Immature natural killer cell (primary cell): ENCODE results near the gene LARP1. TPM values are rescaled to one million over a fixed set of nuclear protein-coding genes. Genes with fewer than 3 reads are reported as not detected.
"Not testable (repeated sequence)": the region's sequence is repeated elsewhere in the genome, so short reads cannot be mapped to it uniquely, and the experiment has no call there.

ENCODE experiments used
- DNase-seq, 3 donors: peaks; one replicate each; pipeline ENCODE4 v3.0.0; 2022; ENCODE audit warnings: mixed read lengths in 1 of 3
- H3K27ac Mint-ChIP-seq, 6 donors: one replicate each; pipeline ENCODE4 v1.8.0; 2020; ENCODE audit warnings: mixed read lengths in 6 of 6, mild to moderate bottlenecking in 5 of 6, inconsistent platforms in 4 of 6, moderate library complexity in 3 of 6
- H3K27me3 Mint-ChIP-seq, 3 donors: one replicate each; pipeline ENCODE4 v1.8.0; 2020 to 2021; ENCODE audit warnings: low read depth in 3 of 3, mild to moderate bottlenecking in 3 of 3, mixed read lengths in 3 of 3, moderate library complexity in 3 of 3, inconsistent platforms in 1 of 3
- H3K36me3 Mint-ChIP-seq, 3 donors: one replicate each; pipeline ENCODE4 v1.8.0; 2020; ENCODE audit warnings: mixed read lengths in 3 of 3, inconsistent platforms in 2 of 3, mild to moderate bottlenecking in 2 of 3
- H3K4me1 Mint-ChIP-seq, 2 donors: one replicate each; pipeline ENCODE4 v1.8.0; 2020; ENCODE audit warnings: inconsistent platforms in 2 of 2, mild to moderate bottlenecking in 2 of 2, mixed read lengths in 2 of 2, moderate library complexity in 1 of 2
- H3K4me3 Mint-ChIP-seq, 5 donors: one replicate each; pipeline ENCODE4 v1.8.0; 2020; ENCODE audit warnings: mild to moderate bottlenecking in 5 of 5, mixed read lengths in 5 of 5, inconsistent platforms in 3 of 5, moderate library complexity in 3 of 5
- H3K9me3 Mint-ChIP-seq, 6 donors: one replicate each; pipeline ENCODE4 v1.8.0; 2020; ENCODE audit warnings: mild to moderate bottlenecking in 6 of 6, mixed read lengths in 6 of 6, inconsistent platforms in 4 of 6, moderate library complexity in 3 of 6
- polyA plus RNA-seq, 3 donors: library from polyadenylated mRNA; unstranded; fragments of 300-500 nt; fragmentation: Illumina TruSeq; gene quantifications; one replicate each; pipeline ENCODE4 v1.2.3, GENCODE V29; 2021

The LARP1 gene
- polyA plus RNA-seq, 3 donors from 2014 or later, result 3.9 to 18.2 (median 5.0) TPM

- Mint-ChIP-seq H3K36me3 (no peaks in the 10 kb centered on the region), H3K27ac (no peak overlapping the region), H3K27me3 (peaks cover 0 to 4% (median 0%) of the 10 kb centered on the region in 3 donors), H3K9me3 (no peaks in the 10 kb centered on the region), H3K4me1 (no peaks in the 10 kb centered on the region), H3K4me3 (no peak overlapping the region)
- DNase-seq, result no peak
Observed at GRCh38 chr5:154723740-154724505, 31.3 kb upstream of the LARP1 start.

GRCh38 chr5:154727361-154727760, 27.8 kb upstream of the LARP1 start:
- Mint-ChIP-seq H3K27me3 (peaks cover 0 to 4% (median 4%) of the 10 kb centered on the region in 3 donors), H3K27ac (no peak overlapping the region), H3K4me1 (no peaks in the 10 kb centered on the region), H3K9me3 (no peaks in the 10 kb centered on the region), H3K36me3 (no peaks in the 10 kb centered on the region), H3K4me3 (no peak overlapping the region)
- no peak for DNase-seq

GRCh38 chr5:154728939-154729588, 26.1 kb upstream of the LARP1 start:
- H3K9me3 Mint-ChIP-seq, result no peaks in the 10 kb centered on the region
- no peak overlapping the region for H3K4me3 Mint-ChIP-seq
- H3K27ac Mint-ChIP-seq, result no peak overlapping the region
- H3K36me3 Mint-ChIP-seq, result no peaks in the 10 kb centered on the region
- no peak for DNase-seq
- H3K27me3 Mint-ChIP-seq, result peaks cover 0 to 4% (median 1%) of the 10 kb centered on the region in 3 donors
- H3K4me1 Mint-ChIP-seq, result no peaks in the 10 kb centered on the region

GRCh38 chr5:154729613-154730012, 25.6 kb upstream of the LARP1 start:
- DNase-seq, result no peak
- H3K4me3 Mint-ChIP-seq, result no peak overlapping the region
- H3K27ac Mint-ChIP-seq, result no peak overlapping the region
- peaks cover 0 to 4% (median 1%) of the 10 kb centered on the region in 3 donors for H3K27me3 Mint-ChIP-seq
- H3K9me3 Mint-ChIP-seq, result no peaks in the 10 kb centered on the region
- H3K36me3 Mint-ChIP-seq, result no peaks in the 10 kb centered on the region
- no peaks in the 10 kb centered on the region for H3K4me1 Mint-ChIP-seq

GRCh38 chr5:154730761-154731160, 24.4 kb upstream of the LARP1 start:
- not testable (repeated sequence) for DNase-seq

GRCh38 chr5:154732212-154732611, 23.0 kb upstream of the LARP1 start:
- H3K27me3 Mint-ChIP-seq, result peaks cover 0 to 4% (median 1%) of the 10 kb centered on the region in 3 donors
- no peak for DNase-seq
- no peaks in the 10 kb centered on the region for H3K4me1 Mint-ChIP-seq
- H3K4me3 Mint-ChIP-seq, result no peak overlapping the region
- no peaks in the 10 kb centered on the region for H3K36me3 Mint-ChIP-seq
- no peak overlapping the region for H3K27ac Mint-ChIP-seq
- H3K9me3 Mint-ChIP-seq, result no peaks in the 10 kb centered on the region

More at GRCh38 chr5:154730761-154731160, 24.4 kb upstream of the LARP1 start:
- not testable (repeated sequence) for H3K4me1 Mint-ChIP-seq, H3K36me3 Mint-ChIP-seq, H3K4me3 Mint-ChIP-seq, H3K27me3 Mint-ChIP-seq, H3K27ac Mint-ChIP-seq, H3K9me3 Mint-ChIP-seq

GRCh38 chr5:154734370-154735248, 20.6 kb upstream of the LARP1 start:
- H3K27ac Mint-ChIP-seq, result no peak overlapping the region
- DNase-seq, result no peak
- H3K9me3 Mint-ChIP-seq, result no peaks in the 10 kb centered on the region
- no peaks in the 10 kb centered on the region for H3K4me1 Mint-ChIP-seq
- H3K27me3 Mint-ChIP-seq, result peaks cover 0 to 9% (median 0%) of the 10 kb centered on the region in 3 donors
- no peak overlapping the region for H3K4me3 Mint-ChIP-seq
- H3K36me3 Mint-ChIP-seq, result no peaks in the 10 kb centered on the region

GRCh38 chr5:154735362-154735761, 19.8 kb upstream of the LARP1 start:
- H3K27ac Mint-ChIP-seq, H3K9me3 Mint-ChIP-seq, H3K36me3 Mint-ChIP-seq, H3K27me3 Mint-ChIP-seq, DNase-seq, H3K4me3 Mint-ChIP-seq, H3K4me1 Mint-ChIP-seq: not testable (repeated sequence)

- not testable (repeated sequence) for H3K4me3 Mint-ChIP-seq, H3K9me3 Mint-ChIP-seq, H3K4me1 Mint-ChIP-seq, H3K36me3 Mint-ChIP-seq, H3K27ac Mint-ChIP-seq, H3K27me3 Mint-ChIP-seq, DNase-seq
Observed at GRCh38 chr5:154736372-154736771, 18.8 kb upstream of the LARP1 start.

GRCh38 chr5:154737667-154738320, 17.4 kb upstream of the LARP1 start:
- H3K27ac Mint-ChIP-seq, result no peak overlapping the region
- no peaks in the 10 kb centered on the region for H3K4me1 Mint-ChIP-seq
- H3K4me3 Mint-ChIP-seq, result no peak overlapping the region
- peaks cover 0 to 5% (median 0%) of the 10 kb centered on the region in 3 donors for H3K27me3 Mint-ChIP-seq
- DNase-seq, result no peak
- no peaks in the 10 kb centered on the region for H3K36me3 Mint-ChIP-seq
- H3K9me3 Mint-ChIP-seq, result no peaks in the 10 kb centered on the region

- no peaks in the 10 kb centered on the region for H3K9me3 Mint-ChIP-seq
- no peak overlapping the region for H3K27ac Mint-ChIP-seq
- H3K4me3 Mint-ChIP-seq, result no peak overlapping the region
- no peaks in the 10 kb centered on the region for H3K36me3 Mint-ChIP-seq
- peaks cover 0 to 5% (median 0%) of the 10 kb centered on the region in 3 donors for H3K27me3 Mint-ChIP-seq
- no peak for DNase-seq
- no peaks in the 10 kb centered on the region for H3K4me1 Mint-ChIP-seq
Observed at GRCh38 chr5:154740483-154740882, 14.7 kb upstream of the LARP1 start.

- Mint-ChIP-seq H3K27ac (peak overlapping the region in 1 of 6 donors; percentile 50), H3K9me3 (no peaks in the 10 kb centered on the region), H3K36me3 (no peaks in the 10 kb centered on the region), H3K4me3 (no peak overlapping the region), H3K4me1 (no peaks in the 10 kb centered on the region), H3K27me3 (peaks cover 0 to 5% (median 0%) of the 10 kb centered on the region in 3 donors)
- DNase-seq, result no peak
Observed at GRCh38 chr5:154740957-154741356, 14.2 kb upstream of the LARP1 start.

- no peak for DNase-seq
- Mint-ChIP-seq H3K27ac (no peak overlapping the region), H3K4me3 (no peak overlapping the region), H3K36me3 (no peaks in the 10 kb centered on the region), H3K4me1 (no peaks in the 10 kb centered on the region), H3K9me3 (no peaks in the 10 kb centered on the region), H3K27me3 (peaks cover 0 to 5% (median 0%) of the 10 kb centered on the region in 3 donors)
Observed at GRCh38 chr5:154741415-154741814, 13.8 kb upstream of the LARP1 start.
